HS-5 (cell line): ENCODE results near the gene VMO1.

Experiments
- DNase-seq: peaks from one replicate; pipeline ENCODE4 v3.0.0-alpha.2; 2012; ENCODE audit warnings: low read depth

VMO1 gene

DNA sequence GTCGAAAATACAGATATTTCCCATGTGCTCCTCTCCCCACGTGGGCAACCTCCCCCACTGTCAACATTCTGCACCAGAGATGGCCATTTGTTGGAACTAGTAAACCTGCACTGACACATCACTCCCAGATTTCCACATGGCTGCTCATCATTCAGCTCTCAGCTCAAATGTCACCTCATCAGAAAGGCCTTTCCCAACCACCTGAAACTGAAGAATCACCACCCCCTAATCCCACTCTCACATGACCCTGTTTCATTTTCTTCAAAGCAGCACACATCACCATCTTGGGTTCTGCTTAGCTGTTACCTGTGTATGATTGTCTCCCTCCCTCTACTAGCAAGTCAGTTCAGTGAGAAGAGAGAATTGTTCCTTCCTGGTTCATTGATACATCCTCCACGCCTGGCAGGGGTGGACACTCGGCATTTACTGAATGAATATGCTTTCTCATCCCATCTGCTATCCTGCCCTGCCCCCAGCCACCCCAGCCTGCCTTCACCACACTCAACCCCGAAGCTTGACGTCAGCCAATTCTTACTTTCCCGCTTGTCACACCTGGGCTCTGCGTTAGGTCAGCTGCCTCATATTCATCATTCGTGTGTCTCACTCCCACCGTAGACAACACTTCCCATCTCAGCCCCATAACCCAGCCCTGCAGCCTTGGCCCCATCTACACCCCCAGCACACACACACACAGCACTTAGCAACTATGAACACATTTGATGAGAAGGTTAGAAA, 14.5 kb upstream of the VMO1 start:
- DNase-seq: no peak

DNA sequence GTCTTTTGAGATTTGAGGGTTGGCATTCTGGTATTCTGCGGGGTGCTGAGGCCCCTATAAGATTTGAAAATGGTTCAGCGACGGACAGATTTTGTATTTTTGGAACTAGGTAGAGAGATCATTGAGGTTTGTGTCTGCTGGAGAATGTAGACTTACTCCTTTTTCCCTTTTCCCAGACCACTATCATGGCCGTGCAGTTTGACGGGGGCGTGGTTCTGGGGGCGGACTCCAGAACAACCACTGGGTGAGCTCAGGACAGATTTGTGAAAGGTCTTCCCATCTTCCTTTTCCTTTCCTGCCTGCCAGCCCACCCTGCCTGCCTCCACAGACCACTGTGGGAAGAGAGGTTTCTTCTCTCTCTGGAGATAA, 10.4 kb upstream of the VMO1 start:
- DNase-seq: no peak

DNA sequence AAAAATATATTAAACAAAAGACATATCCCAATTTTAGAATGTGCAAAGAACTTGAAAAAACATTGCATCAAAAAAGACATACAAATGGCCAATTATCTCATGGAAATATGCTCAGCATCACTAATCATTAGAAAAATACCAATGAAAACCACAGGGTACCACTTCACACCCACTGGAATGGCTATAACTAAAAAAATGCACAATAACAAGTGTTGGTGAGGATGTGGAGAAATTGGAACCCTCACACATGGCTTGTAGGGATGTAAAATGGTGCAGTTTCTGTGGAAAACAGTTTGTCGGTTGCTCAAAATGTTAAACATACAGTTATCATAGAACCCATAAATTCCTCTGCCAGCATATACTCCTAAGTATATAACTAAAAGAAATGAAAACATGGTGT, 9.0 kb upstream of the VMO1 start:
- DNase-seq: no peak

DNA sequence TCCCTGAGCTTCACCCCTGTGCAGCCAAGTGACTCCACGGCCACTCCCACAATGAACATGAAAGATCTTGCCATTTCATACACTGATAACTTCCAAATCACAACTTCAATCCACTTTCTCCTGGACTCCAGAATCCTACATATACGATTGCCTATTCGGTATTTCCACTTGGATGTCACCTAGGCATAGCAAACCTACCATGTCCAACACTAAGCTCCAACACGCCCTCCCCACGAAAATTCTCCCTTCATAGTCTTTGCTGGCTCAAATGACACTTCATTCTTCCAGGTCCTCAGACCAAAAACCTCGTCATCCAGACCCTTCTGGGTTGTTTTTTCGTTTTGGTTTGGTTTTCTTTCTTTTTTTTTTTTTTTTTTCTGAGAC, 4.5 kb upstream of the VMO1 start:
- DNase-seq: no peak

DNA sequence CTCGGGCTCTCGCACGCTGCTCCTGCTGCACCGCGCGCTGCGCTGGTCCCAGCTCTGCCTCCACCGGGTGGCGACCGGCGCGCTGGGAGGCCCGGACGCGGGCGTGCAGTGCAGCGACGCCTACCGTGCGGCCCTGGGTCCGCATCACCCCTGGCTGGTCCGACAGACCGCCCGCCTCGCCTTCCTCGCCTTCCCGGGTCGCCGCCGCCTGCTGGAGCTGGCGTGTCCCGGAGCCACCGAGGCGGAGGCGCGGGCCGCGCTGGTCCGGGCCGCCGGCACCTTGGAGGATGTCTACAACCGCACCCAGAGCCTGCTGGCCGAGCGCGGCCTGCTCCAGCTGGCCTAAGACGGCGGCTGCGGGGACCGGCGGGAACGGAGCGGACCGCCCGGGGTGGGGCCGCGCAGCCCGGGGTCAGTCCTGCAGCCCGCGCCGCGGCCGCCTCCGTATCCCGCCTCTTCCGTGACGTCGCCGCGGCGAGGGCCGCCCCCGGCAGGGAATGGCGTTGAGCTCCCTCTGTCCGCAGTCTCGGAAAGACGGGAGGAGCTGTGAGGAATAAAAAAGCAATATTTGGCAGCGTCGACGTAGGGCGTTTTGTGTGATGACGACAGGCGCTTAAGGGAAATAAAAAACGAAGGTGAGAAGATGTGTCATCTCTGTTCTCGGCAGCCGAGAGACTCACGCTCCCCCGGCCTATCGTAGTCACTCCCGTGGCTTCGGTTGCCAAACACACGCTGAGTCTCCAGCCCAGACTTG, 4.0 kb upstream of the VMO1 start:
- peak; percentile 95 for DNase-seq

DNA sequence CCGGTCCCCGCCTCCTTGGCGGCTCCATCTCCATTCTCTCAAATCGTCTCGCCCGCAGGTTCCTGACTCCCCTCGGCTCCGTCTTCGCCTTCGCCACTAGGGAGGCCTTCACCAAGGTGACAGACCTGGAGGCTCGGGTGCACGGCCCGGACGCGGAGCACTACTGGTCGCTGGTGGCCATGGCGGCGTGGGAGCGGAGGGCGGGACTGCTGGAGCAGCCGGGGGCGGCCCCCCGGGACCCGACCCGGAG, 3.5 kb upstream of the VMO1 start:
- no peak for DNase-seq

DNA sequence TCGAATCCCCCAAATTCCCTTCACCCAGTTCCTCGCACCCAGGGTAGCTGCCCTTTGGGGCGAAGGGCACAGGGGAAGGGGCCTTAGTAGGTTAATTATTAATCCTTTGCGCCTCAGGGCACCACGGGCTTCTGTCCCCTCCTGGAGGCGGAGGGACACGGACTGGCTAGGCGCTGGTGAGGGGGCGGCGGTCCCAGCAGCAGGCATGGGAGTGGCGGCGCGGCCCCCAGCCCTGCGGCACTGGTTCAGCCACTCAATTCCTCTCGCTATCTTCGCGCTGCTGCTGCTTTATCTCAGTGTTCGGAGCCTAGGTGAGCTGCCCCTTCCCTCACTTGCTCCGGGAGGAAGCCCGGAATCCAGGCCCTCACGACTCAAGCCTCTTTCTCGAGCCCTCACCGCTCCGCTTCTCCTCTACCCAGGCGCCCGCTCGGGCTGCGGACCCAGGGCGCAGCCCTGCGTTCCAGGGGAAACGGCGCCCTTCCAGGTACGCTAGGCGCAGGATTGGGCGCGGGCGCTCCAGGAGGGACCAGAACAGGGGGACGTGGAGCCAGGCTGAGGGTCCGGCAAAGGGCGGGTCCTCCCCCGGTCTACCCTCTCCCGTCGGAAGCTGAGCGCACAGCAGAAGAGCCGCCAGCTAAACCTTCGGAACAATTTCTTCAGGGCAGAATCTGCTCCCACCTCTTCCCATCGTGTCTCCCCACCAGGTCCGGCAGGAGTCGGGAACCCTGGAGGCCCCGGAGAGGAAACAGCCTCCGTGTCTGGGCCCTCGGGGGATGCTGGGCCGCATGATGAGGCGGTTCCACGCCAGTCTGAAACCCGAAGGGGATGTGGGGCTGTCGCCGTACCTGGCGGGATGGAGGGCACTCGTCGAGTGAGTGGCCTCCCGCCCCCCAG, 2.9 kb upstream of the VMO1 start, which contains the start of gene GLTPD2:
Gene GLTPD2, plus strand, starts transcription at position 158 of the 894 bp plus-strand sequence. Its CDS starts 48 bp downstream, at position 206.
- DNase-seq: no peak

DNA sequence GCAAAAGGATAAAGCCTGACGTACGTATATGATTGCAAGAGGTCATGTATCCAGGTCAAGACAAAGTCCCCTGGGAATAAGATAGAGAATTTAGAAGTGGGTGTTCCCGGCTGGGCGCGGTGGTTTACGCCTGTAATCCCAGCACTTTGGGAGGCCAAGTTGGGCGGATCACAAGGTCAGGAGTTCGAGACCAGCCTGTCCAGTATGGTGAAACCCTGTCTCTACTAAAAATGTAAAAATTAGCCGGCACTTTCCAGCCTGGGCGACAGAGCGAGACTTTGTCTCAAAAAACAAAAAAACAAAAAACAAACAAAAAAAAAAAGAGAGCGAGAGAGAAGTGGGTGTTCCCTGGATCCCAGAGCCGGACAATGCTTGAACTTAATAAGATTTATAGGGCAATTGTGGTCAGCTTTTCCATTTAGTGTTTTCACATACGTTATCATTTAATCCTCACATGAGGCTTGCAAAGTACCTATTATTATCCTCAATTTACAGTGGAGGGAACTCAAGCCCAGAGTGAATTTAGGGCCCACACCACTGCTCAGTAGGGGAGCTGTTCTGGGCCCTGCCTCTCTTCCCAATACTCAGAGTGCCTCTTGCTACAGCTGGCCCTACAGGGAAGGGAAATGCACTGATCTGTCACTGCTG, 2.1 kb upstream of the VMO1 start:
- DNase-seq: no peak

DNA sequence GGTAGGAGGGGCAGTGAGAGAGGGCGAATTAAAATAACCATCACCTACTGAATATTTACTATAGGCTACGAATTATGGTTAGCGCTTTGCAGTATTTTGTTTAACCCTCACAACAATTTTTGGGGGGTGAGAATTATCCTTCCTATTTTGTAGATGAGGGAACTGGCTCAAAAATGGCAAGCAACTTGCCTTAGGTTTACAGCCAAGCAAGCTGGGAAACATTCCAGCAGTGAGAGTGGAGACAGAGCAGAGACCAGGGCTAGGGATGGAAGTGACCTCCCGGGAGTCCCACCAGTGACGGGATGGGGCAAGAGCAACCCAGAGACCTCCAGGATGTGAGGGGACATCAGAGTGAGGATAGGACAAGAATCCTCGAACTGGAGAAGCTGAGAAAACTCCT, 352 bp upstream of the VMO1 start:
- DNase-seq: no peak

DNA sequence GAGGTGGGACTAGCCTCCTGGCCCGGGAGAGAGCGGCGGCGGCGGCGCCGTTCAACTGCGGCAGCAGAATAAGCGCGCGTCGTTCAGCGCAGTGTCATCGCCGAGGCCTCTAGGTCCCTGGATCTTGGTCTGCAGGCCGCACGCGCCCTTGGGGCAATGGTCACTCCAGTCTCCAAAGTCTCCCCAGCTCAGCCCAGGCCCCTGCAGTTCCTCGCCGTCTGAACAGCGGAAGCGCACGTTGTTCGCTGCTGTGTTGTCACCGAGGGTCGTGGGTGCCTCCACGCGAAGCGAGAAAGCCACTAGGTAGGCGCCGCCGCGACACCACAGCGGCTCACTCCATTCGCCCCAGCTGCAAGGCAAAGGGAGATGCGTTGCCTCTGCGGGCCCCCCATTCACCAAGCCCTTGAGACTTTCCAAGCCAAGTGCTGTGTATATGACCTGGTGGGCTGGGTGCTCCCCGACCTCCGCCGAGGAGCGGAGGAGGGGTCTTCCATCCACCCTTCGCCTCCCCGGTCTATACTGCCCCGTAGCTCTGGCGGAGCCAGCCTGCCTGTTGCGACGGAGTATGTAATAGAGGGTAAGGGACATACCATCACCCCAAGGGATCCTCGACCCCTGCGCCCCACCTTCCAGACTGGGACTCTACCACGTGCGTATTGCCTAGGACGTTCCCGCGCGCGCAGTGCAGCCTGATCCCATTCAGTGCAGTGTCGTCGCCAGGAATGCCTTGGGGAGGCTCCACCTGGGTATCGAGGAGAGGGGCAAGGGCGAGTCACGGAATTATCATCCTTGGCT, 656 bp downstream of the VMO1 start:
- no peak for DNase-seq

DNA sequence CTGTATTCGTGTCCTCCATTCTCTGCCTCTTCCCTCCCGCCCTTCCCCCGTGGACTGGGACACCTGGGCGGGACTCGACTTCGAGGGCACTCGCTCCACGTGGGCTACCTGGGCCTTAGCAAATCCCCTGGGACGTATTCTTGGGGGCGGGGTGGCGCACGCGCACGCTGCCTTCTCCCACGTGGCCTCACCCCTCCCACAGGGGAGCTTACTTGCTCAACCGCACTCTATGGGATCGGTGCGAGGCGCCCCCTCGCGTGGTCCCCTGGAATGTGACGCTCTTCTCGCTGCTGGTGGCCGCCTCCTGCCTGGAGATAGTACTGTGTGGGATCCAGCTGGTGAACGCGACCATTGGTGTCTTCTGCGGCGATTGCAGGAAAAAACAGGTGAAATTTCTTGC, 3.5 kb downstream of the VMO1 start:
- DNase-seq: no peak

DNA sequence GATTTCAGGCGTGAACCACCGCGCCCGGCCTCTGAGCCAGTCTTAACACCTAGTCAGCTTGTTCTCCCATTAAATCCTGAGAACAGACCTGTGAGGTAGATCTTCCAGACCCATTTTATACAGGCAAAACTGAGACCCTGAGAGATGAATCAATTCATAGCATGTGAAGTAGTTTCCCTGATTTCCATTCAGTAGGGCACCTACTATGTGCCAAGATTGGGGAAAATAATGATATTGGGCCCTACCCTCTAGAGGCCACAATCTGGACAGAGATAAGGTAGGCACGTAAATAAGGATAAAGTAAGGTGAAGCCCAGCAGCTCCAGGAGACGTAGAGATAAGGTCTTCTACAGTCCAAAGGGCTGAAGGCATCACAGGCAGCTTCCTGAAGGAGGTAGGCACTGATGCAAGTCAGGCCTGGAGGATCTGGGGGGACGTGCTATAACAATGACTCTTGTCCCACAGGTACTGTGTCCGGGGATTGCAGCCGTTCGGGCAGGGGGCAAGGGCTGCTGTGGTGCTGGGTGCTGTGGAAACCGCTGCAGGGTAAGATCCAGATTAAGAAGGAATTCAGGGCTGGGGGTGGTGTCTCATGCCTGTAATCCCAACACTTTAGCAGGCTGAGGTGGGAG, 5.7 kb downstream of the VMO1 start:
- DNase-seq: no peak

DNA sequence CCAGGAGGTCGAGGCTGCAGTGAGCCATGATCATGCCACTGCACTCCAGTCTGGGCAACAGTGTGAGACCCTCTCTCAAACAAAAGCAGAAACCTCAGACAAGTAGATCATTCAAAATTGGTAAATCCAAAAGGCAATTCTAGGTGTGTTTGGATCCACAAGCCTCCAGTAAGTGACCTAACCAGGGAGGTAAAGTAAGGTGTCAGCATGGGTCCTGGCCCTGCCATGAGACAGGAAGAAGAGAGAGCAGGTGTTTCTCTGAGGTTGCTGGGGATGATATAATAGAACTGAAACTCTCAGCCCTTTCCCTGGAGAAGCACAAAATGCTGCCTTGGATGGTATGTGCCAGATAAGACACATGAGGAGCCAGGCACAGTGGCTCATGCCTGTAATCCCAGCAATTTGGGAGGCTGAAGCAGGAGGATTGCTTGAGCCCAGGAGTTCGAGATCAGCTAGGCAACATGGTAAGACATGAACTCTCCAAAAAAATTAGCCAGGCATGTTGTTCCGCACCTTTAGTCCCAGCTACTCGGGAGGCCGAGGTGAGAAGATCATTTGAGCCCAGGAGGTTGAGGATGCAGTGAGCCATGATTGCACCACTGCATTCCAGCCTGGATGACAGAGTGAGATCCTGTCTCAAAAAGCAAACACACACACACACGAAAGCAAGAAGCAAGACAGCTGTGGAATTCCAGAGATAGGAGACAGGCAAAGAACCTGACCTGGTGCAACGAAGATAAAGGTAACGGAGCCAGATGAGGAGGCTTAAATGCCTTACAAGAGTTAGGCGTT, 8.0 kb downstream of the VMO1 start:
- no peak for DNase-seq

DNA sequence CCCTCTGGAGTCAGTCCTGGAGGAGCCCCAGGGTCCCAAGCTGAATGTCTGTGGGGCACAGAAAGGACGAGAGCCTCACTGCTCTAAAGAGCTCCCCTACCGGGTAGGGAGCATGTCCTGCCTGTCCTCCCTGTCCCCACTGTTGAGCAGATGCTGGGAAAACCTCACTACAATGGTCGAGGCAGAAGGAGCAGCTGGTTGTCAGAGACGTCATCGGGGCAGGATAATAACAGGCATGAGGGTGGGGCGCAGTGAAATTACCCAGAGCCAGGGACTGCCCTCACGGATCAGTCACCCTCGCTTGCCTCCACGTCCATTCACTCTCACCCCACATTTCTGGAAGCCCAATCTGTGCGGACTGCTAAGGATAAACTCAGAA, 13.9 kb downstream of the VMO1 start:
- no peak for DNase-seq

DNA sequence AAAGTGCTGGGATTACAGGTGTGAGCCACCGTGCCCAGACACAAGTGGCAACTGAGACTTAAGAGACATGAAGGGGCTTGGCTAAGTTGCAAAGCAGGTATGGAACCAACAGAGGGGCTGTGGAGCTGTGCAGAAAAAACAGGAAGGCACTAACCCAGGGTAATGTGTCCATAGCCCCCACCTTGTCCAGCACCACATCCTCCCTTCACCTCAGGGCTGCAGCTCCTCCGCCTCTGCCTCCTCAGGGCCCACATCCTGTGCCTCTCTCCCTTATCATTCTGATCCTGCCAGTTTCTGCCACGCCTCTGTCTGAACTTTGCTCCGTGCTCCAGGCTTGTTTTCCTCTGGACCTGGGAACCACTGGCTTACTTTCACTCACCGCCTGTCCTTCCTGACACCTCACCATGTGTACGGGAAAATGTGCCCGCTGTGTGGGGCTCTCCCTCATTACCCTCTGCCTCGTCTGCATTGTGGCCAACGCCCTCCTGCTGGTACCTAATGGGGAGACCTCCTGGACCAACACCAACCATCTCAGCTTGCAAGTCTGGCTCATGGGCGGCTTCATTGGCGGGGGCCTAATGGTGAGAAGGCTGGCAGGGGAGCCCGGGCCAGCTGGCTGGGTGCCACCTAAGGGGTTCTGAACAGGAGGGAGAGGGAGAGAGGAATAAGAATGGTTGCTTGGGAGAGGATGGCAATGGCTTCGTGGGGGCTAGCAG, 14.5 kb downstream of the VMO1 start, which contains the start of gene TM4SF5:
Gene TM4SF5, plus strand, starts transcription at position 368 of the 716 bp plus-strand sequence. Its CDS starts 37 bp downstream, at position 405.
- no peak for DNase-seq

DNA sequence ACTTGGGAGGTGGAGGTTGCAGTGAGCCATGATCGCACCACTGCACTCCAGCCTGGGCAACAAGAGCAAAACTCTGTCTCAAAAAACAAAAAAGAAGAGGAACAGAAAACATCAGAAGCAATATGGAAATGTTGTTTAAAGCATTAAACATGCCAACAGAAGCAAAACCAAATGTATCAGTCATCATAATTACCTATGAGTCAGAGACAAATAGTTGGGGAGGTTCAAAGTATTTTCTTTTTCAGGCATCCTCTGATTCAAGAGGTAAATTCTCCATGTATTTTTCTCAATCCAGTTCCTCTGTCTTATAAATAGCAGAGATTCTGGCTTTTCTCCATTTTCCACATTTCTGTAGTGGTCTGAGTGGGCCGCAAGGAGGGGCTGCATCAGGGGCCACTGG, 16.5 kb downstream of the VMO1 start:
- no peak for DNase-seq

DNA sequence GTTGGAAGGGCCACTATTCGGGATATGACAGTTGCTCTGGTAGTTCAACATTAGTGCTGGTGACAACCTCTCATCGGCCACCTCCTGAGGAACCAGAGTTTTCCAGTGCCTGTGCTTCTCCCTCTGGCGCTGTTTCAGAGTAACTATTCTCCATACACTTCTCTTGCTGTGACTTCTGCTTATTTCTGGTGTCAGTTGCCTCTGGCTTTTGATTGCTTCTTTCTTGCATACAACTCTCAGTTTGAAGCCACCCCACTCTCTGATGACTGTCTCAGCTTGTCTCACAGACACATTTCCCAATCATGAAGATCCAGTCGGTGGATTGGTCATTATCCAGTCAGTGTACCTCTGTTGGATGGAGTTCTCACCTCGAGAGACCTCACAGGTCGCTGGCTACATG, 17.9 kb downstream of the VMO1 start:
- no peak for DNase-seq

DNA sequence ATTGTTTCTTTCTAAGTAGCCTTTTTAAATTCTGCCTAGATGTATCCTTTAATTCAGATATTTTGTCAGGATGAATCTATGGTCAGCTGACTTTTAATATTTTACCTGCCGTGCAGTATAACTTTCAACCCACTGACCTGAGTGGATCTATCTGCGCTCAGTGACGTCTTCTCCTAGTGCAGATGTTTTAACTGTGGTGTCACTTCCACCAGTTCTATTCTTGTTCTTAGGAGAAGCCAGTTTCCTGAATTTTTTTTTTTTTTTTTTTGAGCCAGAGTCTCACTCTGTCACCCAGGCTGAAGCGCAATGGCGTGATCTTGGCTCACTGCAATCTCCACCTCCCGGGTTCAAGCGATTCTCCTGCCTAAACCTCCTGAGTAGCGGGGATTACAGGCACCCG, 19.4 kb downstream of the VMO1 start:
- DNase-seq: no peak

DNA sequence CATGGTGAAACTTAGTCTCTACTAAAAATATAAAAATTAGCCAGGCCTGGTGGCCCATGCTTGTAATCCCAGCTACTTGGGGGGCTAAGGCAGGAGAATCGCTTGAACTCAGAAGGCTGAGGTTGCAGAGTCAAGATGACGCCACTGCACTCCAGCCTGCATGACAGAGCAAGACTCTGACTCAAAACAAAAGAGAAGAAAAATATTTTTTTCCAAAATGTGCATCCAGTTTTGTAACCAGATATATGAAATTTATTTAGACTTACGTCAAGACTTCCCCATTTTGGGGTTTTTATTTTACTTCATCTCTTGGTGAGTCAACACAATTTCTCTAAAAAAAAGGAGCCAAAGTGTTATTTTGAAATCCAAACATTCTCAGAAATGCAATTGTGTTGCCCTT, 20.0 kb downstream of the VMO1 start:
- DNase-seq: no peak

DNA sequence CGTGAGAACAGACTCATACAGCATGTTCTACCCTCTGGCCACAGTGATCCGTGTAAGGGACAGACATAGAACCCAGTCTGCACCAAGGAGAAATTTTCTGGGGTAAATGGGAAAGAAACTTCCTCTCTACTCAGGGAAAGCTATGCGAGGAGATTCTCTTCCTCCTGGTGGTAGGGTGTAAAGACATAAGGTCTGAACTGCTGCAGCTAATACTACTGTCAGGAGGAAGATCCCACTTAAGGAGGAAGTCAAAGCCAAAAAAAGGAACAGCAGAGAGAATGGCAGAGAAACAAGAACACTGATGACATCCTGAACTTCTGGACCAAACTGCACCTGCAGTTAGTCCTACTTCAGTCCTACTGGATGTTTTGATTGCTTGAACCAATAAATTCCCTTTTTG, 21.6 kb downstream of the VMO1 start:
- no peak for DNase-seq
